ENCODE results near the gene RAF1.

Gene RAF1

GRCh38 chr3:12622335-12622734 is 41.6 kb downstream of the RAF1 start:
- H3K4me3 Mint-ChIP-seq = peak overlapping the region in 1 of 2 donors; percentile 24
- peak overlapping the region; percentile 74 to 81 for H3K27ac Mint-ChIP-seq
- peaks cover 32 to 46% of the 10 kb centered on the region in 2 donors for H3K4me1 Mint-ChIP-seq (ENCODE audit: low read depth in 2 of 2)
- H3K9me3 Mint-ChIP-seq = no peaks in the 10 kb centered on the region
- no peaks in the 10 kb centered on the region for H3K27me3 Mint-ChIP-seq
- ATAC-seq (replicated peaks) (no peak), DNase-seq (no peak)
- H3K36me3 Mint-ChIP-seq (ENCODE audit: insufficient read depth) = peaks cover 13% of the 10 kb centered on the region

GRCh38 chr3:12620729-12621128 is 43.2 kb downstream of the RAF1 start:
- ATAC-seq (replicated peaks) = no peak
- Mint-ChIP-seq H3K27me3 (no peaks in the 10 kb centered on the region), H3K4me3 (no peak overlapping the region), H3K4me1 (ENCODE audit: low read depth in 2 of 2) (peaks cover 28 to 43% of the 10 kb centered on the region in 2 donors), H3K27ac (peak overlapping the region in 1 of 2 donors; percentile 81), H3K9me3 (no peaks in the 10 kb centered on the region), H3K36me3 (ENCODE audit: insufficient read depth) (peaks cover 28% of the 10 kb centered on the region)
- DNase-seq = no peak

GRCh38 chr3:12620305-12620704 is 43.6 kb downstream of the RAF1 start:
- Mint-ChIP-seq H3K27ac (peak overlapping the region in 1 of 2 donors; percentile 81), H3K4me1 (ENCODE audit: low read depth in 2 of 2) (peaks cover 28 to 42% of the 10 kb centered on the region in 2 donors)

GRCh38 chr3:12618426-12618825 is 45.5 kb downstream of the RAF1 start:
- Mint-ChIP-seq H3K4me1 (ENCODE audit: low read depth in 2 of 2) (peaks cover 26 to 37% of the 10 kb centered on the region in 2 donors), H3K36me3 (ENCODE audit: insufficient read depth) (peaks cover 33% of the 10 kb centered on the region), H3K9me3 (no peaks in the 10 kb centered on the region), H3K27ac (peak overlapping the region in 1 of 2 donors; percentile 13), H3K27me3 (no peaks in the 10 kb centered on the region), H3K4me3 (no peak overlapping the region)
- DNase-seq = no peak
- no peak for ATAC-seq (replicated peaks)

More at GRCh38 chr3:12620305-12620704, 43.6 kb downstream of the RAF1 start:
- Mint-ChIP-seq H3K36me3 (ENCODE audit: insufficient read depth) (peaks cover 29% of the 10 kb centered on the region), H3K9me3 (no peaks in the 10 kb centered on the region), H3K4me3 (no peak overlapping the region), H3K27me3 (no peaks in the 10 kb centered on the region)
- DNase-seq = no peak
- ATAC-seq (replicated peaks) = no peak

GRCh38 chr3:12615266-12615665 is 48.7 kb downstream of the RAF1 start:
- peaks cover 46% of the 10 kb centered on the region for H3K36me3 Mint-ChIP-seq (ENCODE audit: insufficient read depth)
- H3K27ac Mint-ChIP-seq = peak overlapping the region; percentile 35 to 85
- DNase-seq (no peak), ATAC-seq (replicated peaks) (no peak)
- H3K9me3 Mint-ChIP-seq = no peaks in the 10 kb centered on the region
- H3K27me3 Mint-ChIP-seq = no peaks in the 10 kb centered on the region
- peaks cover 19 to 29% of the 10 kb centered on the region in 2 donors for H3K4me1 Mint-ChIP-seq (ENCODE audit: low read depth in 2 of 2)
- no peak overlapping the region for H3K4me3 Mint-ChIP-seq

- ATAC-seq (replicated peaks) = peak; percentile 62
- H3K9me3 Mint-ChIP-seq = no peaks in the 10 kb centered on the region
- H3K27ac Mint-ChIP-seq = peak overlapping the region; percentile 68 to 89
- peaks cover 19 to 29% of the 10 kb centered on the region in 2 donors for H3K4me1 Mint-ChIP-seq (ENCODE audit: low read depth in 2 of 2)
- no peak overlapping the region for H3K4me3 Mint-ChIP-seq
- no peak for DNase-seq
- peaks cover 55% of the 10 kb centered on the region for H3K36me3 Mint-ChIP-seq (ENCODE audit: insufficient read depth)
- no peaks in the 10 kb centered on the region for H3K27me3 Mint-ChIP-seq
These were observed 50.7 kb downstream of the RAF1 start for GRCh38 chr3:12613250-12613649.

- Mint-ChIP-seq H3K27me3 (no peaks in the 10 kb centered on the region), H3K27ac (peak overlapping the region; percentile 68 to 89), H3K9me3 (no peaks in the 10 kb centered on the region), H3K36me3 (ENCODE audit: insufficient read depth) (peaks cover 56% of the 10 kb centered on the region), H3K4me3 (peak overlapping the region in 1 of 2 donors; percentile 24), H3K4me1 (ENCODE audit: low read depth in 2 of 2) (peaks cover 19 to 25% of the 10 kb centered on the region in 2 donors)
- DNase-seq (no peak), ATAC-seq (replicated peaks) (peak; percentile 61)
These were observed 51.2 kb downstream of the RAF1 start for GRCh38 chr3:12612514-12613226.

- DNase-seq (no peak), ATAC-seq (replicated peaks) (no peak)
- Mint-ChIP-seq H3K4me3 (no peak overlapping the region), H3K27ac (no peak overlapping the region), H3K36me3 (ENCODE audit: insufficient read depth) (peaks cover 51% of the 10 kb centered on the region), H3K9me3 (no peaks in the 10 kb centered on the region), H3K27me3 (no peaks in the 10 kb centered on the region), H3K4me1 (ENCODE audit: low read depth in 2 of 2) (peaks cover 23 to 30% of the 10 kb centered on the region in 2 donors)
These were observed 52.8 kb downstream of the RAF1 start for GRCh38 chr3:12611117-12611516.

GRCh38 chr3:12608376-12608775 is 55.5 kb downstream of the RAF1 start:
- no peak for ATAC-seq (replicated peaks)
- peak overlapping the region in 1 of 2 donors; percentile 21 for H3K27ac Mint-ChIP-seq
- H3K4me1 Mint-ChIP-seq (ENCODE audit: low read depth in 2 of 2) = peaks cover 13 to 30% of the 10 kb centered on the region in 2 donors
- no peak for DNase-seq
- no peak overlapping the region for H3K4me3 Mint-ChIP-seq
- no peaks in the 10 kb centered on the region for H3K9me3 Mint-ChIP-seq
- H3K36me3 Mint-ChIP-seq (ENCODE audit: insufficient read depth) = peaks cover 67% of the 10 kb centered on the region
- H3K27me3 Mint-ChIP-seq = no peaks in the 10 kb centered on the region

GRCh38 chr3:12603969-12604368 is 59.9 kb downstream of the RAF1 start:
- no peak for DNase-seq
- no peak for ATAC-seq (replicated peaks)
- peaks cover 3 to 18% of the 10 kb centered on the region in 2 donors for H3K4me1 Mint-ChIP-seq (ENCODE audit: low read depth in 2 of 2)
- H3K27me3 Mint-ChIP-seq = no peaks in the 10 kb centered on the region
- H3K27ac Mint-ChIP-seq = peak overlapping the region in 1 of 2 donors; percentile 24
- no peaks in the 10 kb centered on the region for H3K9me3 Mint-ChIP-seq
- H3K36me3 Mint-ChIP-seq (ENCODE audit: insufficient read depth) = peaks cover 87% of the 10 kb centered on the region
- H3K4me3 Mint-ChIP-seq = no peak overlapping the region

- Mint-ChIP-seq H3K4me1 (ENCODE audit: low read depth in 2 of 2) (peaks cover 0 to 14% of the 10 kb centered on the region in 2 donors), H3K27ac (no peak overlapping the region), H3K9me3 (no peaks in the 10 kb centered on the region), H3K36me3 (ENCODE audit: insufficient read depth) (peaks cover 92% of the 10 kb centered on the region), H3K4me3 (no peak overlapping the region), H3K27me3 (no peaks in the 10 kb centered on the region)
- no peak for DNase-seq
- no peak for ATAC-seq (replicated peaks)
These were observed 62.8 kb downstream of the RAF1 start for GRCh38 chr3:12601072-12601471.

- Mint-ChIP-seq H3K27ac (peak overlapping the region in 1 of 2 donors; percentile 4), H3K27me3 (no peaks in the 10 kb centered on the region), H3K36me3 (ENCODE audit: insufficient read depth) (peaks cover 85% of the 10 kb centered on the region), H3K4me3 (no peak overlapping the region), H3K9me3 (no peaks in the 10 kb centered on the region), H3K4me1 (ENCODE audit: low read depth in 2 of 2) (peaks cover 2 to 14% of the 10 kb centered on the region in 2 donors)
- ATAC-seq (replicated peaks) (no peak), DNase-seq (no peak)
These were observed 65.0 kb downstream of the RAF1 start for GRCh38 chr3:12598890-12599289.

GRCh38 chr3:12593473-12593872 is 70.4 kb downstream of the RAF1 start:
- H3K27ac Mint-ChIP-seq = peak overlapping the region; percentile 36 to 82
- H3K27me3 Mint-ChIP-seq = no peaks in the 10 kb centered on the region
- peaks cover 5 to 6% of the 10 kb centered on the region in 2 donors for H3K4me1 Mint-ChIP-seq (ENCODE audit: low read depth in 2 of 2)
- no peak for DNase-seq
- H3K4me3 Mint-ChIP-seq = no peak overlapping the region
- peaks cover 77% of the 10 kb centered on the region for H3K36me3 Mint-ChIP-seq (ENCODE audit: insufficient read depth)
- H3K9me3 Mint-ChIP-seq = no peaks in the 10 kb centered on the region
- no peak for ATAC-seq (replicated peaks)

GRCh38 chr3:12591997-12592715 is 71.8 kb downstream of the RAF1 start:
- no peaks in the 10 kb centered on the region for H3K27me3 Mint-ChIP-seq
- ATAC-seq (replicated peaks) = no peak

More at GRCh38 chr3:12591997-12592715, 71.8 kb downstream of the RAF1 start:
- H3K9me3 Mint-ChIP-seq = no peaks in the 10 kb centered on the region
- no peak for DNase-seq
- H3K4me3 Mint-ChIP-seq = no peak overlapping the region
- H3K4me1 Mint-ChIP-seq (ENCODE audit: low read depth in 2 of 2) = peaks cover 5 to 6% of the 10 kb centered on the region in 2 donors
- H3K27ac Mint-ChIP-seq = peak overlapping the region in 1 of 2 donors; percentile 10
- H3K36me3 Mint-ChIP-seq (ENCODE audit: insufficient read depth) = peaks cover 78% of the 10 kb centered on the region
